HL-60 (cell line): ENCODE measurements around the gene UBE2V1.
A peak's percentile ranks its signal among the peaks of the same experiment; 100 is the strongest.
"Not testable (repeated sequence)": the region's sequence is repeated elsewhere in the genome, so short reads cannot be mapped to it uniquely, and the experiment has no call there.

ENCODE experiments used
- DNase-seq, 2 experiments: peaks; one replicate each; pipeline ENCODE4 v3.0.0-alpha.2; 2010 to 2020; ENCODE audit warnings: low read depth in 1 of 2, low spot score in 1 of 2
- H3K27ac ChIP-seq: fragments of 250-450 bp; sonication (Bioruptor Pico); replicated peaks from 2 replicates; pipeline ENCODE4 v1.5.1; 2020; ENCODE audit warnings: mild to moderate bottlenecking, moderate library complexity
- H3K27me3 ChIP-seq: fragments of 250-450 bp; sonication (Bioruptor Pico); 2 replicates; pipeline ENCODE4 v1.5.1; 2021; ENCODE audit warnings: mild to moderate bottlenecking, moderate library complexity; ENCODE audit not compliant: insufficient read depth, poor library complexity, severe bottlenecking
- H3K4me3 ChIP-seq: replicated peaks from 2 replicates; pipeline ENCODE4 v1.5.1; 2011; ENCODE audit warnings: mild to moderate bottlenecking, control low read depth, low read length; ENCODE audit not compliant: insufficient read depth
- GABPA ChIP-seq: IDR thresholded peaks from 2 replicates; pipeline ENCODE4 v1.6.1; 2012; ENCODE audit warnings: low read depth
- POLR2AphosphoS5 ChIP-seq: IDR thresholded peaks from 2 replicates; pipeline ENCODE4 v1.6.1; 2012; ENCODE audit warnings: low read depth
- SPI1 ChIP-seq: IDR thresholded peaks from 2 replicates; pipeline ENCODE4 v1.6.1; 2012; ENCODE audit warnings: low read depth, mild to moderate bottlenecking, borderline replicate concordance
- TF ChIP-seq, protein P1 (sequence below): IDR thresholded peaks from 2 replicates; pipeline ENCODE4 v1.6.1; 2012; ENCODE audit warnings: low read depth; ENCODE audit not compliant: insufficient replicate concordance
- TF ChIP-seq, protein P2 (sequence below): IDR thresholded peaks from one replicate; pipeline ENCODE4 v1.5.1; 2011; ENCODE audit warnings: low read length, control low read depth, inconsistent platforms; ENCODE audit not compliant: insufficient read depth

Gene UBE2V1

DNA sequence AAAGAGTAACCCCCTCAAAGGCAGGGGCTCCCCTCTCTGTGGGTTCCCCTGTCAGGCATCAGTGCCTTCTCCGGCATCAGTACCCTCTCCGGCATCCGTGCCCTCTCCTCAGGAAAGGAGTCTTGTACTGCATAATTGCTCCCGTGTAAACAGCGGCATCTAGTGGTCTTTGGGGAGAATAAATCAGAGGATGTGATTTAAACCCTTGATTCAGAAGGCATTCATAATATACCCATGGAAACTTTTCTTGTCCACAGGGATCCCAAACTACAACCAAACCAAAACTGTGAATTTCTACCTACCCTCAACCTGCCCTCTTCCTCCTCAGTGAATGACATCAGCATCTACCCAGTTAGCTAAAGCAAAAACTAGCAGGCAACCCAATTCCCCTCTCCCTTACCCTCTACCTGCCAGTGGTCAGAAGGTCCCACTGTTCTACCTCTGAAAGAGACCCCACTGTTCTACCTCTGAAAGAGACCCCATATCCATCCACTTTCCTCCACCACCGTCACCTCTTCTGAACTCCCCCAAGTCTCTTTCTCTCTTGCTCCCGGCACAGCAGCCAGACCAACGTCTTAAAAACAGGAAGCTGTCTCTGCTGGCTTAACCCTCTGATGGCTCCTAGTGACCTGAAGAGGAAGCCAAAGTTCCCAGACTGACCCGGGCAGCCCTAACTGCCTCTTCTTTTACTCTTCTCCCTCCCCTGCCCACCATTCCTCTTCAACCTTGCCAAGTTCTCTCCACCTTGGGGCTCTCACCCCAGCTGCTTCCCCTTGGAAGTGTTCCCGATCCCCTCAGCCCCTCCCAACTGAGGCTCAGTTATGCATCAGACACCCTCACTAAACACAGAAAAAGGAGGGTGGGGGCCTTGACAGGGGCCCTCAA is 27.2 kb downstream of the UBE2V1 start:
- Histone ChIP-seq H3K4me3 (peak overlapping the region; percentile 15; the same call in 1 of the 2 replicates), H3K27ac (peak overlapping the region; percentile 60), H3K27me3 (no peaks in the 10 kb centered on the region)
- TF ChIP-seq GABPA (no peak), POLR2AphosphoS5 (no peak), SPI1 (peak; percentile 62; the same call in 1 of the 2 replicates)
- TF ChIP-seq, protein P1, sequence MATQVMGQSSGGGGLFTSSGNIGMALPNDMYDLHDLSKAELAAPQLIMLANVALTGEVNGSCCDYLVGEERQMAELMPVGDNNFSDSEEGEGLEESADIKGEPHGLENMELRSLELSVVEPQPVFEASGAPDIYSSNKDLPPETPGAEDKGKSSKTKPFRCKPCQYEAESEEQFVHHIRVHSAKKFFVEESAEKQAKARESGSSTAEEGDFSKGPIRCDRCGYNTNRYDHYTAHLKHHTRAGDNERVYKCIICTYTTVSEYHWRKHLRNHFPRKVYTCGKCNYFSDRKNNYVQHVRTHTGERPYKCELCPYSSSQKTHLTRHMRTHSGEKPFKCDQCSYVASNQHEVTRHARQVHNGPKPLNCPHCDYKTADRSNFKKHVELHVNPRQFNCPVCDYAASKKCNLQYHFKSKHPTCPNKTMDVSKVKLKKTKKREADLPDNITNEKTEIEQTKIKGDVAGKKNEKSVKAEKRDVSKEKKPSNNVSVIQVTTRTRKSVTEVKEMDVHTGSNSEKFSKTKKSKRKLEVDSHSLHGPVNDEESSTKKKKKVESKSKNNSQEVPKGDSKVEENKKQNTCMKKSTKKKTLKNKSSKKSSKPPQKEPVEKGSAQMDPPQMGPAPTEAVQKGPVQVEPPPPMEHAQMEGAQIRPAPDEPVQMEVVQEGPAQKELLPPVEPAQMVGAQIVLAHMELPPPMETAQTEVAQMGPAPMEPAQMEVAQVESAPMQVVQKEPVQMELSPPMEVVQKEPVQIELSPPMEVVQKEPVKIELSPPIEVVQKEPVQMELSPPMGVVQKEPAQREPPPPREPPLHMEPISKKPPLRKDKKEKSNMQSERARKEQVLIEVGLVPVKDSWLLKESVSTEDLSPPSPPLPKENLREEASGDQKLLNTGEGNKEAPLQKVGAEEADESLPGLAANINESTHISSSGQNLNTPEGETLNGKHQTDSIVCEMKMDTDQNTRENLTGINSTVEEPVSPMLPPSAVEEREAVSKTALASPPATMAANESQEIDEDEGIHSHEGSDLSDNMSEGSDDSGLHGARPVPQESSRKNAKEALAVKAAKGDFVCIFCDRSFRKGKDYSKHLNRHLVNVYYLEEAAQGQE, result no peak
- TF ChIP-seq, protein P2, sequence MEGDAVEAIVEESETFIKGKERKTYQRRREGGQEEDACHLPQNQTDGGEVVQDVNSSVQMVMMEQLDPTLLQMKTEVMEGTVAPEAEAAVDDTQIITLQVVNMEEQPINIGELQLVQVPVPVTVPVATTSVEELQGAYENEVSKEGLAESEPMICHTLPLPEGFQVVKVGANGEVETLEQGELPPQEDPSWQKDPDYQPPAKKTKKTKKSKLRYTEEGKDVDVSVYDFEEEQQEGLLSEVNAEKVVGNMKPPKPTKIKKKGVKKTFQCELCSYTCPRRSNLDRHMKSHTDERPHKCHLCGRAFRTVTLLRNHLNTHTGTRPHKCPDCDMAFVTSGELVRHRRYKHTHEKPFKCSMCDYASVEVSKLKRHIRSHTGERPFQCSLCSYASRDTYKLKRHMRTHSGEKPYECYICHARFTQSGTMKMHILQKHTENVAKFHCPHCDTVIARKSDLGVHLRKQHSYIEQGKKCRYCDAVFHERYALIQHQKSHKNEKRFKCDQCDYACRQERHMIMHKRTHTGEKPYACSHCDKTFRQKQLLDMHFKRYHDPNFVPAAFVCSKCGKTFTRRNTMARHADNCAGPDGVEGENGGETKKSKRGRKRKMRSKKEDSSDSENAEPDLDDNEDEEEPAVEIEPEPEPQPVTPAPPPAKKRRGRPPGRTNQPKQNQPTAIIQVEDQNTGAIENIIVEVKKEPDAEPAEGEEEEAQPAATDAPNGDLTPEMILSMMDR, result peak; percentile 79
- peak; percentile 47 to 84 for DNase-seq

DNA sequence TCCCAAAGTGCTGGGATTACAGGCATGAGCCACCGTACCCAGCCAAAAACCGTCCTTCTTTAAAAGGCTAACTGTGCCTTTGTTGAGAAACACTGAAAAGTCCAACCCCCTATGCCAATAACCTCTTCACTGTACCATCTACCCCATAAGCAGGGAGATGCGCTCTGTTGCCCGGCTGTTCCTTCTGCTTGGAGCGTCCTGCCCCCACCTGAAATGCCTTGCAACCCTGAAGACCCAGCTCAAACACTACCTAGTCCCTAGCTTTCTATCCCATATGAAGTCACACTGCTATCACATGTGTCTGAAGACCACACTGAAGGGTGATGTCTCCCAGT is 27.8 kb downstream of the UBE2V1 start:
- Histone ChIP-seq H3K27ac (no peak overlapping the region), H3K4me3 (no peak overlapping the region), H3K27me3 (no peaks in the 10 kb centered on the region)
- no peak for DNase-seq
- TF ChIP-seq SPI1, result no peak
- TF ChIP-seq, protein P1, result no peak
- TF ChIP-seq GABPA, result no peak
- TF ChIP-seq, protein P2, result no peak
- no peak for TF ChIP-seq POLR2AphosphoS5

DNA sequence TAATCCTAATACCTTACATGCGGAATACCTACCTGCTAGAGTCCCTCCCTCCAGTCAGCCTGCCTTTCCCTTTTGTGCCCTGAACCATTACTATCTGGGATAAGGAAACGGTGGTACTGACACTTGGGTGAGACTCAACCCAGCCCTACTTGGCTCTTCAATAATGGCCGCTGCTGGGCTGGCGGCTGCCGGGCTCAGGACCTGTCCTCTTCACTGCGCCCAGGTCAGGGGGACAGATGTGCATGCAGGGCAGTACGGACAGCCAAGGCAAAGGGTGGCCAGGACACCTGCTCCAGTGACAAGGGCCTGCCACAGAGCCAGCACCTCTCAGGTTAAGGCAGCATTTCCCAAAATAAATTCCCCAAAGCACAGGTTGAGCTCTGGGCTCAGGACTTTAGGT is 29.9 kb downstream of the UBE2V1 start:
- DNase-seq, result no peak
- no peaks in the 10 kb centered on the region for H3K27me3 ChIP-seq
- no peak overlapping the region for H3K27ac ChIP-seq
- no peak for TF ChIP-seq POLR2AphosphoS5
- H3K4me3 ChIP-seq, result no peak overlapping the region

DNA sequence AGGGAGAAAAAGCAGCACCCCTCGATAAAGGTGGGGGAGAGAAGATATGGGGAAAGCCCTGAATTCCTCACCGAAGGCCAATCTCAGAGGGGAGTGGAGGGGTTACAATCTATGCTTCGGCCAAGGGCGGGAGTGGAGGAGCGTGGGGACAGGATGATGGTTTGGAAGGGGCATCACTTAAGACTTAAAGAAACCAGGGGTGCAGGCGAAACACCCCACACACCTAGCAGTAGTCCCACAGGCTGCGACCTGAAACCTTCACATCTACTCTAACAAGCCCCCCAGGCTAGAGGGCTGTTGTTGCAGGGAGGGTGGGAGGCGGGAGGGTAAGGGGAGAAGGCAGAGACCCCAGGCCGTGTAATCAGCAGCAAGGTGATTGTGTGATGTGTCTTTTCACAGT is 30.9 kb downstream of the UBE2V1 start:
- not testable (repeated sequence) for H3K27ac ChIP-seq, DNase-seq, H3K4me3 ChIP-seq, H3K27me3 ChIP-seq

DNA sequence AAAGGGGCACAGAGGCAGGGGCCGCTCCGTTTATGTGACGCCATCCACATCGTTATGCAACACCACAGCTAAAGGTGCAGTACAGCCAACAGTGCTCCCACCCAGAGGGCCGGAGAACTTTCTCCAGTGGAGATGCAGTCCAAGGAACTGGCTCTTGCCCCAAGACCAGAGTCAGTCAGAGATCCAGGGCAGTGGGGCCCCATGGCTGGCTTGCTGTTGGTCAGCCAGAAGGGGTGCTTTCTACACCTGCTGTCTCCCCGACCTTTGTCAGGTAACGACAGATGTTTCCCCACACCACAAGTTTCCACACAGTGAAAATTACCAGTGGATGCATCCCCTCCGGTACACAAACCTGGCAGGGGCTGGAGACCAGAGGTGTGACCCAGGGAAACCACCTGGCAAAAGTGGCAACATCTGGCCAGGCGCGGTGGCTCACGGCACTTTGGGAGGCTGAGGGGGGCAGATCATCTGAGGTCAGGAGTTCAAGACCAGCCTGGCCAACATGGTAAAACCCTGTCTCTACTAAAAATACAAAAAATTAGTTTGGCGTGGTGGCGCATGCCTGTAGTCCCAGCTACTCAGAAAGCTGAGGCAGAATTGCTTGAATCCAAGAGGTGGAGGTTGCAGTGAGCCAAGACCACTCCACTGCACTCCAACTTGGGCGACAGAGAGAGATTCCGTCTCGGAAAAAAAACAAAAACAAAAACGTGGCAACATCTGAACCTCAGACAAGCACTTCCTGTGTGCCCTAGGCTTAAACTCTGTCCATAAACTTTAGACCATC is 34.9 kb downstream of the UBE2V1 start:
- Histone ChIP-seq H3K4me3 (no peak overlapping the region), H3K27ac (no peak overlapping the region)
- DNase-seq, result no peak

More for the DNA sequence above, 34.9 kb downstream of the UBE2V1 start:
- no peaks in the 10 kb centered on the region for H3K27me3 ChIP-seq
- TF ChIP-seq, protein P2, result no peak
- TF ChIP-seq GABPA (no peak), SPI1 (no peak), POLR2AphosphoS5 (no peak)
- TF ChIP-seq, protein P1, result no peak
